HS-5 (cell line): Measurements from ENCODE around the gene IPO5.

ENCODE experiments used
- DNase-seq: peaks from one replicate; pipeline ENCODE4 v3.0.0-alpha.2; 2012; ENCODE audit warnings: low read depth

The IPO5 gene

GRCh38 chr13:98059276-98059675 lies 105.8 kb downstream of the IPO5 start:
- DNase-seq: no peak

GRCh38 chr13:98060282-98060681 lies 106.8 kb downstream of the IPO5 start:
- DNase-seq: no peak

GRCh38 chr13:98065468-98065867 lies 112.0 kb downstream of the IPO5 start:
- no peak for DNase-seq

GRCh38 chr13:98066636-98067035 lies 113.2 kb downstream of the IPO5 start:
- DNase-seq: no peak

GRCh38 chr13:98068521-98068920 lies 115.0 kb downstream of the IPO5 start:
- no peak for DNase-seq

GRCh38 chr13:98069985-98070384 lies 116.5 kb downstream of the IPO5 start:
- DNase-seq: no peak

- DNase-seq: no peak
Measured at GRCh38 chr13:98071316-98071715, 117.8 kb downstream of the IPO5 start.

- DNase-seq: no peak
Measured at GRCh38 chr13:98072476-98072875, 119.0 kb downstream of the IPO5 start.
